Smooth muscle cell of bladder (primary cell): ENCODE results near the gene NPNT. TPM values are rescaled to one million over a fixed set of nuclear protein-coding genes. Genes with fewer than 3 reads are reported as not detected.

Source experiments
- total RNA-seq: library from RNA; depleted of rRNA; stranded (reverse); fragments of >200 nt; gene quantifications from 2 replicates; pipeline ENCODE4 v1.2.3, GENCODE V29; 2014

NPNT gene
- total RNA-seq, result 0.09 TPM in 1 of 2 replicates, not detected in the other

GRCh38 chr4:105894660-105895582, at the start of gene NPNT:
Gene NPNT (plus strand): TSS chr4:105895471. CDS start chr4:105895653, 182 bp downstream.

Other genes with a start within 250 kb of the NPNT start
- 15.2 and 15.5 TPM in 2 replicates for gene INTS12, start 186.8 kb upstream of the NPNT start, total RNA-seq
- 6.1 and 7.7 TPM in 2 replicates for gene GSTCD, start 186.7 kb upstream of the NPNT start, total RNA-seq